Keratinocyte (primary cell): ENCODE measurements around the gene OR5B21.

Experiments
- EZH2 ChIP-seq: IDR thresholded peaks from one replicate; pipeline ENCODE4 v1.6.1; 2012; ENCODE audit warnings: inconsistent platforms, mild to moderate bottlenecking, low read length, moderate library complexity
- TF ChIP-seq, protein P1 (sequence below), 3 experiments: IDR thresholded peaks in 1 of 3; conservative IDR thresholded peaks in 1 of 3; optimal IDR thresholded peaks in 1 of 3; 2 replicates in 2 of 3; 3 replicates in 1 of 3; pipeline versions ENCODE3 to v1.5.1; 2011; ENCODE audit warnings: low read length in 3 of 3, mild to moderate bottlenecking in 3 of 3, moderate library complexity in 2 of 3, control low read depth in 1 of 3, inconsistent platforms in 1 of 3; ENCODE audit not compliant: insufficient read depth in 2 of 3; ENCODE audit errors: extremely low read depth in 1 of 3

- TF ChIP-seq, protein P1, sequence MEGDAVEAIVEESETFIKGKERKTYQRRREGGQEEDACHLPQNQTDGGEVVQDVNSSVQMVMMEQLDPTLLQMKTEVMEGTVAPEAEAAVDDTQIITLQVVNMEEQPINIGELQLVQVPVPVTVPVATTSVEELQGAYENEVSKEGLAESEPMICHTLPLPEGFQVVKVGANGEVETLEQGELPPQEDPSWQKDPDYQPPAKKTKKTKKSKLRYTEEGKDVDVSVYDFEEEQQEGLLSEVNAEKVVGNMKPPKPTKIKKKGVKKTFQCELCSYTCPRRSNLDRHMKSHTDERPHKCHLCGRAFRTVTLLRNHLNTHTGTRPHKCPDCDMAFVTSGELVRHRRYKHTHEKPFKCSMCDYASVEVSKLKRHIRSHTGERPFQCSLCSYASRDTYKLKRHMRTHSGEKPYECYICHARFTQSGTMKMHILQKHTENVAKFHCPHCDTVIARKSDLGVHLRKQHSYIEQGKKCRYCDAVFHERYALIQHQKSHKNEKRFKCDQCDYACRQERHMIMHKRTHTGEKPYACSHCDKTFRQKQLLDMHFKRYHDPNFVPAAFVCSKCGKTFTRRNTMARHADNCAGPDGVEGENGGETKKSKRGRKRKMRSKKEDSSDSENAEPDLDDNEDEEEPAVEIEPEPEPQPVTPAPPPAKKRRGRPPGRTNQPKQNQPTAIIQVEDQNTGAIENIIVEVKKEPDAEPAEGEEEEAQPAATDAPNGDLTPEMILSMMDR (optimal IDR thresholded peaks at IDR 0.05 in 1 of 3, IDR thresholded peaks at IDR 0.05 in 1 of 3, conservative IDR thresholded peaks at IDR 0.05 in 1 of 3; ENCODE audit: extremely low read depth in 1 of 3, insufficient read depth in 2 of 3, low read length in 3 of 3) = no peak
- TF ChIP-seq EZH2 = no peak
Measured at GRCh38 chr11:58493676-58494075, 14.2 kb downstream of the OR5B21 start.
